SK-N-SH treated with all-trans-retinoic acid at 6 μM for 48 hours (cell line): ENCODE measurements around the gene GABBR2.

ENCODE experiments used
- ATAC-seq: fragments of 200-7000 bp; cut with Tn5 transposase; 3 replicates; pipeline ENCODE4 v1.9.1; 2020; ENCODE audit warnings: mild to moderate bottlenecking, moderate library complexity
- ARNTL ChIP-seq: fragments of 450-650 bp; formaldehyde crosslinking; IDR thresholded peaks from 2 replicates; pipeline ENCODE4 v1.5.0; 2020; ENCODE audit warnings: low read depth, mild to moderate bottlenecking, moderate library complexity, borderline replicate concordance
- BACH2 ChIP-seq: fragments of 250-450 bp; sonication (Bioruptor Pico); IDR thresholded peaks from 2 replicates; pipeline ENCODE4 v1.9.0; 2021; ENCODE audit warnings: mild to moderate bottlenecking, borderline replicate concordance
- CSDC2 ChIP-seq: fragments of 250-450 bp; sonication (Bioruptor Pico); IDR thresholded peaks from 2 replicates; pipeline ENCODE4 v1.5.0; 2020; ENCODE audit warnings: mild to moderate bottlenecking, moderate library complexity
- ESRRG ChIP-seq: fragments of 250-450 bp; sonication (Bioruptor Pico); IDR thresholded peaks from 2 replicates; pipeline ENCODE4 v1.6.1; 2021; ENCODE audit warnings: mild to moderate bottlenecking
- GLIS3 ChIP-seq: fragments of 250-450 bp; sonication (Bioruptor Pico); IDR thresholded peaks from 2 replicates; pipeline ENCODE4 v1.5.0; 2020; ENCODE audit warnings: mild to moderate bottlenecking, moderate library complexity
- ISL1 ChIP-seq: fragments of 250-450 bp; sonication (Bioruptor Pico); IDR thresholded peaks from 2 replicates; pipeline ENCODE4 v2.1.2; 2022; ENCODE audit warnings: mild to moderate bottlenecking, moderate library complexity
- OSR1 ChIP-seq: fragments of 250-450 bp; sonication (Bioruptor Pico); IDR thresholded peaks from 2 replicates; pipeline ENCODE4 v1.8.0; 2022; ENCODE audit warnings: moderate library complexity, mild to moderate bottlenecking, inconsistent platforms
- PPARA ChIP-seq: fragments of 250-450 bp; sonication (Bioruptor Pico); IDR thresholded peaks from 2 replicates; pipeline ENCODE4 v1.5.0; 2020; ENCODE audit warnings: mild to moderate bottlenecking, borderline replicate concordance
- RARB ChIP-seq: fragments of 250-450 bp; sonication (Bioruptor Pico); IDR thresholded peaks from 2 replicates; pipeline ENCODE4 v1.8.0; 2021; ENCODE audit warnings: mild to moderate bottlenecking, moderate library complexity
- SNAI2 ChIP-seq: fragments of 250-450 bp; sonication (Bioruptor Pico); IDR thresholded peaks from 2 replicates; pipeline ENCODE4 v1.5.0; 2020; ENCODE audit warnings: mild to moderate bottlenecking, moderate library complexity
- TCF4 ChIP-seq: fragments of 250-450 bp; sonication (Bioruptor Pico); IDR thresholded peaks from 2 replicates; pipeline ENCODE4 v1.8.0; 2021; ENCODE audit warnings: mild to moderate bottlenecking, moderate library complexity, borderline replicate concordance
- TOX ChIP-seq: fragments of 250-450 bp; sonication (Bioruptor Pico); IDR thresholded peaks from 2 replicates; pipeline ENCODE4 v1.8.0; 2021; ENCODE audit warnings: mild to moderate bottlenecking, moderate library complexity, borderline replicate concordance
- ZFP3 ChIP-seq: fragments of 250-450 bp; sonication (Bioruptor Pico); IDR thresholded peaks from 2 replicates; pipeline ENCODE4 v1.5.0; 2020; ENCODE audit warnings: mild to moderate bottlenecking, moderate library complexity
- ZNF565 ChIP-seq: fragments of 450-650 bp; formaldehyde crosslinking; conservative IDR thresholded peaks from 2 replicates; pipeline ENCODE4 v1.5.0; 2020; ENCODE audit warnings: low read depth, mild to moderate bottlenecking, moderate library complexity
- ZNF70 ChIP-seq: fragments of 450-650 bp; formaldehyde crosslinking; IDR thresholded peaks from 2 replicates; pipeline ENCODE4 v1.5.0; 2020; ENCODE audit warnings: mild to moderate bottlenecking, moderate library complexity
- ZNF8 ChIP-seq: fragments of 450-650 bp; formaldehyde crosslinking; IDR thresholded peaks from 2 replicates; pipeline ENCODE4 v1.5.0; 2020; ENCODE audit warnings: mild to moderate bottlenecking, moderate library complexity
- TF ChIP-seq, protein P1 (sequence below): fragments of 250-450 bp; sonication (Bioruptor Pico); IDR thresholded peaks from 2 replicates; pipeline ENCODE4 v1.5.1; 2020; ENCODE audit warnings: low read depth, mild to moderate bottlenecking, moderate library complexity
- TF ChIP-seq, protein P2 (sequence below): fragments of 250-450 bp; sonication (Bioruptor Pico); IDR thresholded peaks from 2 replicates; pipeline ENCODE4 v1.5.1; 2021; ENCODE audit warnings: mild to moderate bottlenecking, moderate library complexity
- TF ChIP-seq, protein P3 (sequence below): fragments of 250-450 bp; sonication (Bioruptor Pico); IDR thresholded peaks from 2 replicates; pipeline ENCODE4 v1.8.0; 2021; ENCODE audit warnings: low read depth, mild to moderate bottlenecking, moderate library complexity, borderline replicate concordance
- TF ChIP-seq, protein P4 (sequence below): fragments of 250-450 bp; sonication (Bioruptor Pico); IDR thresholded peaks from 2 replicates; pipeline ENCODE4 v1.8.0; 2020; ENCODE audit warnings: mild to moderate bottlenecking, moderate library complexity, borderline replicate concordance

Gene GABBR2

DNA sequence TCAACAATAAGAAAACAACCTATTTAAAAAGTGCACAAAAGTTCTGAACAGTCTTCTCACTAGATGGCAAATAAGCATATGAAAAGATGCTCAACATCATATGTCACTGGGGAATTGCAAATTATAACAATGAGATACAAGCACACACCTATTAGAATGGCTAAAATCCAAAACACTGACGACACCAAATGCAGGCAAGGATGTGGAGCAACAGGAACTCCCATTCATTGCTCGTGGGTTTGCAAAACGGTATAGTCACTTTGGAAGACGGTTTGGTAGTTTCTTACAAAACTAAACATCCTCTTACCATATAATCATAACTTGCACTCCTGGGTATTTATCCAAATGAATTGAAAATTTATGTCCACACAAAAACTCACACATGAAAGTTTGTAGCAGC is 352.4 kb downstream of the GABBR2 start:
- ATAC-seq, result no peak
- TF ChIP-seq BACH2 (CRISPR knock-in tag) (no peak), ARNTL (CRISPR knock-in tag) (no peak), OSR1 (CRISPR knock-in tag) (no peak), ZNF8 (CRISPR knock-in tag) (no peak), RARB (CRISPR knock-in tag) (no peak), ZNF565 (no peak), SNAI2 (no peak), ZNF70 (CRISPR knock-in tag) (no peak), TOX (CRISPR knock-in tag) (no peak)
- TF ChIP-seq, protein P1, sequence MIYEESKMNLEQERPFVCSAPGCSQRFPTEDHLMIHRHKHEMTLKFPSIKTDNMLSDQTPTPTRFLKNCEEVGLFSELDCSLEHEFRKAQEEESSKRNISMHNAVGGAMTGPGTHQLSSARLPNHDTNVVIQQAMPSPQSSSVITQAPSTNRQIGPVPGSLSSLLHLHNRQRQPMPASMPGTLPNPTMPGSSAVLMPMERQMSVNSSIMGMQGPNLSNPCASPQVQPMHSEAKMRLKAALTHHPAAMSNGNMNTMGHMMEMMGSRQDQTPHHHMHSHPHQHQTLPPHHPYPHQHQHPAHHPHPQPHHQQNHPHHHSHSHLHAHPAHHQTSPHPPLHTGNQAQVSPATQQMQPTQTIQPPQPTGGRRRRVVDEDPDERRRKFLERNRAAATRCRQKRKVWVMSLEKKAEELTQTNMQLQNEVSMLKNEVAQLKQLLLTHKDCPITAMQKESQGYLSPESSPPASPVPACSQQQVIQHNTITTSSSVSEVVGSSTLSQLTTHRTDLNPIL (CRISPR knock-in tag), result no peak
- TF ChIP-seq, protein P2, sequence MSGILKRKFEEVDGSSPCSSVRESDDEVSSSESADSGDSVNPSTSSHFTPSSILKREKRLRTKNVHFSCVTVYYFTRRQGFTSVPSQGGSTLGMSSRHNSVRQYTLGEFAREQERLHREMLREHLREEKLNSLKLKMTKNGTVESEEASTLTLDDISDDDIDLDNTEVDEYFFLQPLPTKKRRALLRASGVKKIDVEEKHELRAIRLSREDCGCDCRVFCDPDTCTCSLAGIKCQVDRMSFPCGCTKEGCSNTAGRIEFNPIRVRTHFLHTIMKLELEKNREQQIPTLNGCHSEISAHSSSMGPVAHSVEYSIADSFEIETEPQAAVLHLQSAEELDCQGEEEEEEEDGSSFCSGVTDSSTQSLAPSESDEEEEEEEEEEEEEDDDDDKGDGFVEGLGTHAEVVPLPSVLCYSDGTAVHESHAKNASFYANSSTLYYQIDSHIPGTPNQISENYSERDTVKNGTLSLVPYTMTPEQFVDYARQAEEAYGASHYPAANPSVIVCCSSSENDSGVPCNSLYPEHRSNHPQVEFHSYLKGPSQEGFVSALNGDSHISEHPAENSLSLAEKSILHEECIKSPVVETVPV (CRISPR knock-in tag), result no peak
- TF ChIP-seq, all 23 proteins: peak for 0

DNA sequence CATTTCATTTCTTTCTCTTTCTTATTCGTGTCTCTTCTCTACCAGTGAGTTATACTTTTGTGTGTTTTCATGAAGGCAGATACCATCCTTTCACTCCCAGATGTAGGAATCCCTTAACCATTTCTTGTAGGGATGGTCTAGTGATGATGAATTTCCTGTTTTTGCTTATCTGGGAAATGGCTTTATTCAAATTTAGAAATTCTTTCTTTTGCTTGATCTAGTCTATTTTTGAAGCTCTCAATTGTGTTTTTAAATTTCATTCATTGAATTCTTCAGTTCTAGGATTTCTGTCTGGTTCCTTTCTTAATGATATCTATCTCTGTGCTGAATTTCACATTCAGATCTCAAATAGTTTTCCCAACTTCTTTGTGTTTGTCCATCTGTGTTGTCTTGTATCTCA is 357.4 kb downstream of the GABBR2 start:
- ATAC-seq, result no peak
- TF ChIP-seq CSDC2 (CRISPR knock-in tag) (no peak), BACH2 (CRISPR knock-in tag) (no peak), PPARA (no peak), TOX (CRISPR knock-in tag) (no peak), GLIS3 (no peak), TCF4 (CRISPR knock-in tag) (no peak), ISL1 (CRISPR knock-in tag) (no peak), RARB (CRISPR knock-in tag) (no peak), ZFP3 (CRISPR knock-in tag) (no peak), ZNF70 (CRISPR knock-in tag) (no peak)
- TF ChIP-seq, protein P3, sequence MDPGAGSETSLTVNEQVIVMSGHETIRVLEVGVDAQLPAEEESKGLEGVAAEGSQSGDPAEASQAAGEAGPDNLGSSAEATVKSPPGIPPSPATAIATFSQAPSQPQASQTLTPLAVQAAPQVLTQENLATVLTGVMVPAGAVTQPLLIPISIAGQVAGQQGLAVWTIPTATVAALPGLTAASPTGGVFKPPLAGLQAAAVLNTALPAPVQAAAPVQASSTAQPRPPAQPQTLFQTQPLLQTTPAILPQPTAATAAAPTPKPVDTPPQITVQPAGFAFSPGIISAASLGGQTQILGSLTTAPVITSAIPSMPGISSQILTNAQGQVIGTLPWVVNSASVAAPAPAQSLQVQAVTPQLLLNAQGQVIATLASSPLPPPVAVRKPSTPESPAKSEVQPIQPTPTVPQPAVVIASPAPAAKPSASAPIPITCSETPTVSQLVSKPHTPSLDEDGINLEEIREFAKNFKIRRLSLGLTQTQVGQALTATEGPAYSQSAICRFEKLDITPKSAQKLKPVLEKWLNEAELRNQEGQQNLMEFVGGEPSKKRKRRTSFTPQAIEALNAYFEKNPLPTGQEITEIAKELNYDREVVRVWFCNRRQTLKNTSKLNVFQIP, result no peak
- TF ChIP-seq, protein P4, sequence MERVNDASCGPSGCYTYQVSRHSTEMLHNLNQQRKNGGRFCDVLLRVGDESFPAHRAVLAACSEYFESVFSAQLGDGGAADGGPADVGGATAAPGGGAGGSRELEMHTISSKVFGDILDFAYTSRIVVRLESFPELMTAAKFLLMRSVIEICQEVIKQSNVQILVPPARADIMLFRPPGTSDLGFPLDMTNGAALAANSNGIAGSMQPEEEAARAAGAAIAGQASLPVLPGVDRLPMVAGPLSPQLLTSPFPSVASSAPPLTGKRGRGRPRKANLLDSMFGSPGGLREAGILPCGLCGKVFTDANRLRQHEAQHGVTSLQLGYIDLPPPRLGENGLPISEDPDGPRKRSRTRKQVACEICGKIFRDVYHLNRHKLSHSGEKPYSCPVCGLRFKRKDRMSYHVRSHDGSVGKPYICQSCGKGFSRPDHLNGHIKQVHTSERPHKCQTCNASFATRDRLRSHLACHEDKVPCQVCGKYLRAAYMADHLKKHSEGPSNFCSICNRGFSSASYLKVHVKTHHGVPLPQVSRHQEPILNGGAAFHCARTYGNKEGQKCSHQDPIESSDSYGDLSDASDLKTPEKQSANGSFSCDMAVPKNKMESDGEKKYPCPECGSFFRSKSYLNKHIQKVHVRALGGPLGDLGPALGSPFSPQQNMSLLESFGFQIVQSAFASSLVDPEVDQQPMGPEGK, result no peak
- TF ChIP-seq, protein P2 (CRISPR knock-in tag), result no peak
- TF ChIP-seq, protein P1 (CRISPR knock-in tag), result no peak
- TF ChIP-seq, all 23 proteins: peak for 0

GRCh38 chr9:98347642-98348041 is 361.1 kb downstream of the GABBR2 start:
- ATAC-seq, result no peak
- TF ChIP-seq, protein P2 (CRISPR knock-in tag), result no peak
- TF ChIP-seq ZNF70 (CRISPR knock-in tag), result no peak
- TF ChIP-seq, protein P4, result no peak
- no peak for TF ChIP-seq ISL1 (CRISPR knock-in tag)
- no peak for TF ChIP-seq OSR1 (CRISPR knock-in tag)
- TF ChIP-seq ESRRG (CRISPR knock-in tag), result no peak
- TF ChIP-seq, protein P3, result no peak
